Lower leg skin (tissue), 3 donors: ENCODE results near the gene CAPN2.

Experiments
- POLR2A ChIP-seq, 2 donors: fragments of 450-650 bp; IDR thresholded peaks; one replicate each; pipeline ENCODE4 v1.6.1; 2016 to 2017; ENCODE audit warnings: antibody characterized with exemption in 2 of 2, mild to moderate bottlenecking in 1 of 2, moderate library complexity in 1 of 2
- TF ChIP-seq, protein P1 (sequence below), 3 donors: fragments of 450-650 bp; IDR thresholded peaks; one replicate each; pipeline ENCODE4 v1.5.1; 2016; ENCODE audit warnings: antibody characterized with exemption in 3 of 3, mild to moderate bottlenecking in 3 of 3, moderate library complexity in 2 of 3

DNA sequence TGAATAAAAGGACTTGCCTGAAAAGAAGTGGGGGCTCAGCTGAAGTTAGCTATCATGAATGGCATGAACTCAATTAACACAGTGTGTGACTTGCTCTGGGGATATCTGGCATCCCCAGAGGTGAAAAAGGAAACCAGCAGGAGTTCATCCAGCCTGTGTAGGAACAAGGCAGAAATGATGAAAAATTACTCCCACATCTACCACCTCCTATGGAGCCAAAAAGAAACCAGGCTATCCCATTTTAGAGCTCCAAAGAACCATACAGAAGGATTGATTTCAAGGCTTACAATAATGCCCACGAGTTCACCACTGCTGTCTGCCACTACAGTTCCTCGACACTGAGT is 108.1 kb downstream of the CAPN2 start:
- TF ChIP-seq POLR2A (IDR thresholded peaks at IDR 0.05), result no peak
- TF ChIP-seq, protein P1, sequence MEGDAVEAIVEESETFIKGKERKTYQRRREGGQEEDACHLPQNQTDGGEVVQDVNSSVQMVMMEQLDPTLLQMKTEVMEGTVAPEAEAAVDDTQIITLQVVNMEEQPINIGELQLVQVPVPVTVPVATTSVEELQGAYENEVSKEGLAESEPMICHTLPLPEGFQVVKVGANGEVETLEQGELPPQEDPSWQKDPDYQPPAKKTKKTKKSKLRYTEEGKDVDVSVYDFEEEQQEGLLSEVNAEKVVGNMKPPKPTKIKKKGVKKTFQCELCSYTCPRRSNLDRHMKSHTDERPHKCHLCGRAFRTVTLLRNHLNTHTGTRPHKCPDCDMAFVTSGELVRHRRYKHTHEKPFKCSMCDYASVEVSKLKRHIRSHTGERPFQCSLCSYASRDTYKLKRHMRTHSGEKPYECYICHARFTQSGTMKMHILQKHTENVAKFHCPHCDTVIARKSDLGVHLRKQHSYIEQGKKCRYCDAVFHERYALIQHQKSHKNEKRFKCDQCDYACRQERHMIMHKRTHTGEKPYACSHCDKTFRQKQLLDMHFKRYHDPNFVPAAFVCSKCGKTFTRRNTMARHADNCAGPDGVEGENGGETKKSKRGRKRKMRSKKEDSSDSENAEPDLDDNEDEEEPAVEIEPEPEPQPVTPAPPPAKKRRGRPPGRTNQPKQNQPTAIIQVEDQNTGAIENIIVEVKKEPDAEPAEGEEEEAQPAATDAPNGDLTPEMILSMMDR (IDR thresholded peaks at IDR 0.05), result no peak
